Upper lobe of left lung (tissue), 4 donors: ENCODE measurements around the gene LPGAT1.

ENCODE experiments used
- CTCF ChIP-seq, 6 experiments: fragments of 450-650 bp in 4 of 6; fragments of 200-600 bp in 2 of 6; sonication (generic) in 2 of 6; IDR thresholded peaks; one replicate each; pipeline ENCODE4 v1.5.1; 2016 to 2019; ENCODE audit warnings: antibody characterized with exemption in 6 of 6
- POLR2A ChIP-seq, 4 donors: fragments of 450-650 bp; IDR thresholded peaks; one replicate each; pipeline ENCODE4 v1.5.1; 2016 to 2017; ENCODE audit warnings: antibody characterized with exemption in 4 of 4, mild to moderate bottlenecking in 2 of 4
- POLR2AphosphoS5 ChIP-seq, 2 donors: sonication (generic); formaldehyde crosslinking; IDR thresholded peaks; one replicate each; pipeline ENCODE4 v1.5.1; 2017; ENCODE audit warnings: antibody characterized with exemption in 2 of 2

- TF ChIP-seq POLR2A (IDR thresholded peaks at IDR 0.05), result no peak
- TF ChIP-seq CTCF (IDR thresholded peaks at IDR 0.05), result no peak
- no peak for TF ChIP-seq POLR2AphosphoS5 (IDR thresholded peaks at IDR 0.05)
Measured at GRCh38 chr1:211735208-211736170, 95.1 kb downstream of the LPGAT1 start.
